Stimulated activated CD8-positive, alpha-beta memory T cell treated with anti-CD3 and anti-CD28 coated beads, Interleukin-15, amount 100 ng/mL, for 1 hour (primary cell): ENCODE measurements around the gene CLN3.
A peak's percentile ranks its signal among the peaks of the same experiment; 100 is the strongest.
"Not testable (repeated sequence)": the region's sequence is repeated elsewhere in the genome, so short reads cannot be mapped to it uniquely, and the experiment has no call there.

ENCODE experiments used
- DNase-seq: peaks from one replicate; pipeline ENCODE4 v3.0.0-alpha.2; 2020; ENCODE audit warnings: low read depth

The CLN3 gene

GRCh38 chr16:28491970-28492474 lies at the start of gene CLN3:
Gene CLN3, minus strand, starts transcription at chr16:28492074. Its CDS starts 315 bp downstream, at chr16:28491759.
- peak; percentile 68 for DNase-seq

- no peak for DNase-seq
These were observed 48.5 kb upstream of the CLN3 start for GRCh38 chr16:28540346-28540745.

DNA sequence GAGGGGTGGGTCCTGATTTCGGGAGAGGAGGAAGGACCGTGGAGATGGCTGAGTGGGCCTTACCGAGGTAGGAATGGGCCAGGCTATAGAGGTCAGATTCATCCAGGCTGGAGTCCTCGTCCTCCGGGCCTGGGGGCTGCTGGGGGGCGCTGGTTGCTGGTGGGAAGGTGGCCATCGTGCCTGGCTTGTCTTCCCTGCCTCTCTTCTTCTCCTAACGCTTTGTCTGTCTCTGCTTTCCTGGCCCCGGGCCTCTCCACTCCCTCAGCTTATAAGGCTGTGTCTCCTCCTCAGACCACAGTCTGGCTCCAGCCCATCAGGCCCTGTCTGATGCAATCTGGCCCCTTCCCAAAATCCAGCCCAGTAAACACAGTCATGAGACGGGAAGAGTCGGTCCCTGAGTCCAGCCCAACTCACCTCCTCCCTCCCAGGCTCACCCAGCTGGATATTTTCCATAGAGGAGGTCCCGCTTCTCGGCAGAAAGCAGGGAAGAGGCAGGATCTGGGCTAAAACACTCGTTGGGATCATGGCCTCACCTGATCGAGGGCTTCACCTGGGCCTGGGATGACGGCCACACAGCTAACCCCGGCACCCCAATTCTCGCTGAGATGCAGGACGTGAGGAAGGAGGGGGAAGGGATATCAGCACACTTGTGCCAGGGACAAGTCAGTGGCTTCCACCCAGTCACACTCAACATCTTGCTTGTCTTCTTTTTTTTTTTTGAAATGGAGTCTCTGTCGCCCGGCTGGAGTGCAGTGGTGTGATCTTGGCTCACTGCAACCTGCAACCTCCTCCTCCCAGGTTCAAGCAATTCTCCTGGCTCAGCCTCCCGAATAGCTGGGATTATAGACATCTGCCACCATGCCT lies 47.1 kb upstream of the CLN3 start, which contains the start of gene NUPR1:
TSS of gene NUPR1 (minus strand) at position 242 of the 864 bp plus-strand sequence. CDS start at position 175, 67 bp downstream.
- DNase-seq = no peak

- DNase-seq = no peak
These were observed 46.3 kb upstream of the CLN3 start for GRCh38 chr16:28537964-28538732.

- DNase-seq = no peak
These were observed 45.2 kb upstream of the CLN3 start for GRCh38 chr16:28537076-28537475.

- DNase-seq = no peak
These were observed 42.9 kb upstream of the CLN3 start for GRCh38 chr16:28534542-28535373.

DNA sequence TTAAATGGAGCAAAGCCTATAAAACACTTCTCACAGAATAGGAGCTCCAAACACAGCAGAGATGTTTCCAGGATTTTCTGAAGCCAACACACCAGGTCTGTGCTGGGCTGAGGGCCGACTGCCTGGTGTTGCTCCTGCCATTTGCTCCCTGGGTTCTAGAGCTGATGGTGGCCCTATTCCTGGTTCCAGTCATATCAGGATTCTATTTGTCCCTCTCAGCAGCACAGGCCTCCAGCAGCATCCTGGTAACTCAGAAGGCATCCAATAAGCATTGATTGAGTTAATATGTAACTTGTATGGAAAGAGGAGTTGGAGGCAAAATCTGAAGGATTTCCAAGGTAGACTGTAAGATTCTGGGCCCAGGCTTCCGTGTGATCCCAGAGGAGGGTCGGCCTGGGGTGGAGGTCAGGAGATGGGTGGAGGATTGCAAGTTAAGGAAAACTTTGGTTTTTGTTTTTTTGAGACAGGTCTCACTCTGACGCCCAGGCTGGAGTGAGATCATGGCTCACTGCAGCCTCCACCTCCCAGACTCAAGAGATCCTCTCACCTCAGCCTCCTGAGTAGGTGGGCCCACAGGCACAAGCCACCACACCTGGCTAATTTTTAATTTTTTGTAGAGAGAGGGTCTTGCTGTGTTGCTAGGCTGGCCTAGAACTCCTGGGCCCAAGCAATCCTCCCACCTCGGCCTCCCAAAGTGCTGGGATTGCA lies 41.2 kb upstream of the CLN3 start:
- no peak for DNase-seq

DNA sequence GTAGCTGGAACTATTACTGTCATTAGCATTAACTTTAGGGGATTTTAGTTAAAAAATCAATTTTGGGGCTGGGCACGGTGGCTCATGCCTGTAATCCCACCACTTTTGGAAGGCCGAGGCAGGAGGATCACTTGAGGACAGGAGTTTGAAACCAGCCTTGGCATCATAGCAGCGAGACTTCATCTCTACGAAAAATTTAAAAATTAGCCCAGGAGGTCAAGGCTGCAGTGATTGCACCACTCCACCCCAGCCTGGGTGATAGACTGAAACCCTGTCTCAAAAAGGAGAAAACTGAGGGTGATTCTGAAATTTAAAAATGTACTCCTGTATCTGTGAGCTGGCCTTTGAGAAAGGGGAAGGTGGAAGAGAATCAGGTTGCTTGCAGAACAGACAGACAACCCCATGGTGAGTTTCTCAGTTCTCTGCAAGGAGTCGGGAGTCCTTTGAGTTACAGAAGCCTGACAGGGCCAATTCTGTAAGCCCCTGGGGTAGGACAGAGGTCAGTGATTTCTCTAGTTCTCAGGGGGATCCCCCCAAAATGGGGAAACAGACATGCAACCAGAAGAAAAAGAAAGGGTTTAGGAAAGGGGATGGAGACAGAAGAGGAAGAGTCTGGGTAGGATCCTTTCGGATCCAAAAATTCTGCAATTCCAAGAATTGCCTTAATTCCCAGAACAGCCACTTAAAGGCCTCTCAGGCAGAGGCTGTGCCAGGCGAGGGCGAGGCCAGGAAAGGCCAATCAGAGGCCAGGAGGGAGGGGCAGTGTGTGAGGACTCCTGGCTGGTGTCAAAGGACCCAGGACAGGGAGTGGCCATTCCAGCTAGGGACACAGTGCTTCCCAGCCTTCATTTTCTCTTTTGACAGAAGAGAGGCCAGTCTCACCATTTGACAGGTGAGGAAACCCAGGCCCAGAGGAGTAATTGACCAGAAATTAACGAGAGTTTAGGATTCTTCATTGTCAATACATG lies 40.2 kb upstream of the CLN3 start:
- DNase-seq = no peak

DNA sequence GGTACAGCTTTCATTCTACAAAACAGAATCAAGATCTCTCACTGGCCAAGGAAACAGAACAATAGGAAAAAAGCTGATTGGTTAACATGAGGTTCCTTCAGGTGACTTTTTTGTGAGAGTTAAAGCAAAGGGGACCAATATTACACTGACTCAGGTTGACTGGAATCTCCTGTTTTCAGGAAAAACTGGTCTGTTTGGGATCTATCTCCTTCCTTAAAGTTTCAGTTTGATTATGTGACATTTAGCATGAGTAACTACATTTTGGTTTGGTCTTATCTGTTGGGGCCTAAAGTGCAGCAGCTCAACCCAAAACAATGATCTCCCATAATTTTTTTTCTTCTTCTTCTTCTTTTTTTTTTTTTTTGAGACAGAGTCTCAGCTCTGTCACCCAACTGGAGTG lies 37.2 kb upstream of the CLN3 start:
- DNase-seq = no peak

DNA sequence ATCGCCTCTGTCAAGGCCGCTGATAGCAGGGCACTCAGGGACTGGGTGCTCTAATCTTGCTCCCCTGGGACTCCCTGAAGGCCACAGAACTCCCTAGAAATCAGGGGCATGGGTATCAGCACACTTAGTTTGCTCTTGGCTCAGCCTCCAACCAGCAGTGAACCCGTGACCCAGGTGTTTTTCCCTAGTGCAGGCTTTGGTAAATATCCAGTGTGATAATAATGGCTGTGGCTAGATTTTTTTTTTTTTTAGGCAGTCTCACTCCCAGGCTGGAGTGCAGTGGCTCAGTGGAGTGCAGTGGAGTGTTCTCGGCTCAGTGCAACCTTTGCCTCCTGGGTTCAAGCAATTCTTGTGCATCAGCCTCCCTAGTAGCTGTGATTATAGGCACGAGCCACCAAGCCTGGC lies 36.6 kb upstream of the CLN3 start:
- DNase-seq = no peak

DNA sequence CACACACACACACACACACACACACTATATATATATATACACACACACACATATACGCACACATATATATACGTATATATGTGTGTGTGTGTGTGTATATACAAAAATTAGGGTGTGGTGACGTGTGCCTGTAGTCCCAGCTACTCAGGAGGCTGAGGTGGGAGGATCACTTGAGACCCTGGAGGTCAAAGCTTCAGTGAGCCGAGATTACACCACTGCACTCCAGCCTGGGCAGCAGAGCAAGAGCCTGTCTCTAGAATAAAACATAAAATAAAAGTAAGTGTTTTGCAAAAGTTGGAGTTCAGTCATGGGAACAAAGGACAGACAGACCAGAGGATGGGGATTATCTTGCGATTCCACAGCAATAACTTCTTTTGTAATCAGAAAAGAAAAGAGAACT lies 36.1 kb upstream of the CLN3 start:
- no peak for DNase-seq

GRCh38 chr16:28527100-28527785 lies 35.4 kb upstream of the CLN3 start:
- not testable (repeated sequence) for DNase-seq

- DNase-seq = no peak
These were observed 34.6 kb upstream of the CLN3 start for GRCh38 chr16:28526201-28527099.

- DNase-seq = no peak
These were observed 32.9 kb upstream of the CLN3 start for GRCh38 chr16:28524681-28525171.

DNA sequence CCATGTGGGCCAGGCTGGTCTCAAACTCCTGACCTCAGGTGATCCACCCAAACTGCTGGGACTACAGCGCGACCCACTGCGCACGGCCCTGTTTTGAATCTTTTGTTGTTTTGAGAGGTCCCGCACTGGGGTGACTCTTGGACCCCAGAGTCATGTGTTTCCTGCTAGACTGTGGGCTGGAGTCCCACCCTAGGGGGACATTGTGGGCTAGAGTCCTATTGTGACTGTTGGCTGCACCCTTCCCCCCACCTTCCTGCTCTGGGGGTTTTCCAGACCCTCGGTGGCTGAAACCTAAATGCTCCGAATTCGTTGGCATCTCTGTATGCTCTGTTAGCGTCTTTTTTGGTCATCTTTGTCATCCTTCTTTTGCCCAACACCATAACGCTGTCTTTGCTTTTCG lies 30.9 kb upstream of the CLN3 start:
- DNase-seq = no peak

- DNase-seq = no peak
These were observed 29.6 kb upstream of the CLN3 start for GRCh38 chr16:28521436-28521835.

- DNase-seq = no peak
These were observed 28.8 kb upstream of the CLN3 start for GRCh38 chr16:28520672-28521071.

- DNase-seq = no peak
These were observed 22.4 kb upstream of the CLN3 start for GRCh38 chr16:28514246-28514645.
